GM19025 (cell line): ENCODE measurements around the gene SLITRK5.

ENCODE experiments used
- ATAC-seq: cut with Tn5 transposase; IDR thresholded peaks from one replicate; pipeline ENCODE4 v1.9.1; 2021; ENCODE audit warnings: mild to moderate bottlenecking, low read depth, moderate library complexity; ENCODE audit not compliant: unreplicated experiment

SLITRK5 gene

DNA sequence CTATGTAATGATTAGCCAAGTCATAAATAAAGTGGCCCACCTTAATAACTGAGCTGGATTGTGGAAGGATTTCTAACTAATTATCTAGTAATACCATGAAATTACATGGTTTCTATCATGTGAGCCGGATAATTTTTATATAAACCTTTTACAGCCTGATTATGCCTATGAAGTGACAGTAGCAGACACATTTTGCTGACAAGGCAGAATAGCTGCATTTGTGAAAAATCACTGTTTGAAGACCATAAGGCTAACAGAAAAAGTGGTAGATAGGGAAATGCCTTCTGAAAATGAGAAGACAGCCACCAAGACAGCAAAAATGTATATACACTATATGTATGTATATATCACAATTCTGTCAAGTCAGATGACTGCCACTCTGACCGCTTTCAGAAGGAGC lies 27.1 kb downstream of the SLITRK5 start:
- no peak for ATAC-seq

DNA sequence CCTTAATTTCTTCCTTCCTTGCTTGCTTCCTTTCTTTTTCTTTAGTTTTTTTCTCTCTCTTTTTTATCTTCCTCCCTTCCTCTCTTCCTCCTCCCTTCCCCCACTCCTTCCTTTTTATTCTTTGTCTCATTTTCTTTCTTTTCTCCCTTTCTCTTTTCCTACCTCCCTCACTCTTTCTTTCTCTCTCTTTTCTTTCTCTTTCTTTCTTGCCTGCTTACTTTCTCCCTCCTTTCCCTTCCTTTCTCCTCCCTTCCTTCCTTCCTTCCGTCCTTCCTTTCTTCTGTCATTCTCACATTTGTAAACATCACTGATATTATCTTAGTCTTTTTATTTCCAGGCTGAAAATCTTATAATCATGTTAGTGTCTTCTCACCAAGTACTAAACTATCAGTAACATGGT lies 38.8 kb downstream of the SLITRK5 start:
- no peak for ATAC-seq

DNA sequence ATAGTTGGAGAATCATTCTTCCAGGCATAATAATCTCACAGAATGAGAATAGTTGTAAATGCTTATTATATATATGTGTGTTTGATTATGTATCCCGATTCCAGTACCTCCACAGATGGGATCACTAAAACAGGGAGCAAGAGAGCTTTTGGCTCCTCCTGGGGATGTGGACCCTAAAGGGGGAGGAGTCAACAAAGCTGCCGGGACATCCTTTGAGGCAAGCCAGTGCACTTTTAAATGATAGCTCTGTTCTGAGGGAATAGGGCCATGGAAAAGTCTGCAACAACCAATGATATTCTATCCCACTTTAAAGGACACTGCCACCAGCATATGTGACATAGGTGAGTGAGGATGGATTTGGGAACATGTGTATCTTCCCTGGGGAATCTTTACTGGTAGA lies 40.8 kb downstream of the SLITRK5 start:
- ATAC-seq: no peak
